GM19438 (cell line): Measurements from ENCODE around the gene CEMIP.

ENCODE experiments used
- ATAC-seq: cut with Tn5 transposase; IDR thresholded peaks from one replicate; pipeline ENCODE4 v1.9.1; 2021; ENCODE audit warnings: low read depth; ENCODE audit not compliant: unreplicated experiment

CEMIP gene

GRCh38 chr15:80844011-80844732 is 65.0 kb downstream of the CEMIP start:
- no peak for ATAC-seq

- no peak for ATAC-seq
Observed at GRCh38 chr15:80846031-80846815, 67.1 kb downstream of the CEMIP start.

- ATAC-seq, result no peak
Observed at GRCh38 chr15:80849308-80849707, 70.1 kb downstream of the CEMIP start.

GRCh38 chr15:80850941-80851451 is 71.8 kb downstream of the CEMIP start:
- ATAC-seq, result no peak

GRCh38 chr15:80852676-80853075 is 73.5 kb downstream of the CEMIP start:
- no peak for ATAC-seq

- ATAC-seq, result no peak
Observed at GRCh38 chr15:80854104-80854503, 74.9 kb downstream of the CEMIP start.

- ATAC-seq, result no peak
Observed at GRCh38 chr15:80855206-80855605, 76.0 kb downstream of the CEMIP start.

- no peak for ATAC-seq
Observed at GRCh38 chr15:80856400-80856799, 77.2 kb downstream of the CEMIP start.

- no peak for ATAC-seq
Observed at GRCh38 chr15:80856809-80857377, 77.7 kb downstream of the CEMIP start.

- ATAC-seq, result no peak
Observed at GRCh38 chr15:80861731-80862170, 82.6 kb downstream of the CEMIP start.

- ATAC-seq, result no peak
Observed at GRCh38 chr15:80864666-80865065, 85.5 kb downstream of the CEMIP start.

GRCh38 chr15:80866936-80867335 is 87.8 kb downstream of the CEMIP start:
- no peak for ATAC-seq

GRCh38 chr15:80870366-80870765 is 91.2 kb downstream of the CEMIP start:
- no peak for ATAC-seq

- no peak for ATAC-seq
Observed at GRCh38 chr15:80870893-80871292, 91.7 kb downstream of the CEMIP start.

- no peak for ATAC-seq
Observed at GRCh38 chr15:80871858-80872257, 92.7 kb downstream of the CEMIP start.

GRCh38 chr15:80873366-80873952 is 94.3 kb downstream of the CEMIP start:
- ATAC-seq, result no peak

- no peak for ATAC-seq
Observed at GRCh38 chr15:80875568-80876347, 96.6 kb downstream of the CEMIP start.

GRCh38 chr15:80876348-80876674 is 97.1 kb downstream of the CEMIP start:
- no peak for ATAC-seq

- no peak for ATAC-seq
Observed at GRCh38 chr15:80878242-80878866, 99.2 kb downstream of the CEMIP start.

- ATAC-seq, result no peak
Observed at GRCh38 chr15:80878867-80879250, 99.7 kb downstream of the CEMIP start.
